ENCODE results near the gene KLHDC8A.

KLHDC8A gene

GRCh38 chr1:205321162-205321958, 35.4 kb downstream of the KLHDC8A start, which contains the start of gene NUAK2:
TSS of gene NUAK2 (minus strand) at chr1:205321745. CDS start at chr1:205321628, 117 bp downstream.
- TF ChIP-seq CTCF (IDR thresholded peaks at IDR 0.05; ENCODE audit: low read depth, low read length, missing control alignments) = peak; percentile 27
- H3K4me3 ChIP-seq (replicated peaks; ENCODE audit: low read depth, low read length) = peak within 1 kb of the TSS; percentile 89
- peak; percentile 48 for DNase-seq (ENCODE audit: extremely low read depth, low read depth)

- TF ChIP-seq CTCF (IDR thresholded peaks at IDR 0.05; ENCODE audit: low read depth, low read length, missing control alignments) = no peak
- H3K4me3 ChIP-seq (replicated peaks; ENCODE audit: low read depth, low read length) = peak overlapping the region; percentile 13; the same call in 1 of the 2 replicates
- peak; percentile 26 for DNase-seq (ENCODE audit: extremely low read depth, low read depth)
These were observed 37.4 kb downstream of the KLHDC8A start for GRCh38 chr1:205319081-205320018.

GRCh38 chr1:205318231-205318991, 38.3 kb downstream of the KLHDC8A start:
- no peak for TF ChIP-seq CTCF (IDR thresholded peaks at IDR 0.05; ENCODE audit: low read depth, low read length, missing control alignments)
- DNase-seq (ENCODE audit: extremely low read depth, low read depth) = no peak
- H3K4me3 ChIP-seq (replicated peaks; ENCODE audit: low read depth, low read length) = no peak overlapping the region

GRCh38 chr1:205317311-205317917, 39.3 kb downstream of the KLHDC8A start:
- H3K4me3 ChIP-seq (replicated peaks; ENCODE audit: low read depth, low read length) = no peak overlapping the region
- no peak for TF ChIP-seq CTCF (IDR thresholded peaks at IDR 0.05; ENCODE audit: low read depth, low read length, missing control alignments)
- DNase-seq (ENCODE audit: extremely low read depth, low read depth) = no peak

GRCh38 chr1:205316161-205316566, 40.6 kb downstream of the KLHDC8A start:
- TF ChIP-seq CTCF (IDR thresholded peaks at IDR 0.05; ENCODE audit: low read depth, low read length, missing control alignments) = no peak
- H3K4me3 ChIP-seq (replicated peaks; ENCODE audit: low read depth, low read length) = no peak overlapping the region
- no peak for DNase-seq (ENCODE audit: extremely low read depth, low read depth)
